NCI-H345 treated with DMSO at 0.1 percent for 48 hours (cell line): ENCODE results near the gene RPL28.
"Not testable (repeated sequence)": the region's sequence is repeated elsewhere in the genome, so short reads cannot be mapped to it uniquely, and the experiment has no call there.

Source experiments
- DNase-seq: peaks from one replicate; lab custom pipeline; 2025; ENCODE audit not compliant: unreplicated experiment; lab: John Stamatoyannopoulos, UW

Gene RPL28

DNA sequence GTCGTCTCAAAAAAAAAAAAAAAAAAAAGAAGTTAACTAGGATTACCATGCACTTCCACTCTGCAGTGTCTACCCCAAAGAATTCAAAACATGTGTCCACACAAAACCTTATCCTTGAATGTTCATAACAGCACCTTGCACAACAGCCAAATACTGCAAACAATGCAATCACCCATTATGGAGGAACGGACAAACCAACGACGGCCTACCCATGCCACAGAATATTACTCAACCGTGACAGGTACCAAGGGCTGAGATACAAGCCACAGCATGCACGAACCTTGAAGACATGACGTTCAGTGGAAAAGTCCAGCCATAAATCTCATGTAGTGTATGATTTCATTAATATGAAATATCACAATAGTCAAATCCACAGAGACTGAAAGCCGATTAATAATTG, 60.3 kb downstream of the RPL28 start:
- no peak for DNase-seq

DNA sequence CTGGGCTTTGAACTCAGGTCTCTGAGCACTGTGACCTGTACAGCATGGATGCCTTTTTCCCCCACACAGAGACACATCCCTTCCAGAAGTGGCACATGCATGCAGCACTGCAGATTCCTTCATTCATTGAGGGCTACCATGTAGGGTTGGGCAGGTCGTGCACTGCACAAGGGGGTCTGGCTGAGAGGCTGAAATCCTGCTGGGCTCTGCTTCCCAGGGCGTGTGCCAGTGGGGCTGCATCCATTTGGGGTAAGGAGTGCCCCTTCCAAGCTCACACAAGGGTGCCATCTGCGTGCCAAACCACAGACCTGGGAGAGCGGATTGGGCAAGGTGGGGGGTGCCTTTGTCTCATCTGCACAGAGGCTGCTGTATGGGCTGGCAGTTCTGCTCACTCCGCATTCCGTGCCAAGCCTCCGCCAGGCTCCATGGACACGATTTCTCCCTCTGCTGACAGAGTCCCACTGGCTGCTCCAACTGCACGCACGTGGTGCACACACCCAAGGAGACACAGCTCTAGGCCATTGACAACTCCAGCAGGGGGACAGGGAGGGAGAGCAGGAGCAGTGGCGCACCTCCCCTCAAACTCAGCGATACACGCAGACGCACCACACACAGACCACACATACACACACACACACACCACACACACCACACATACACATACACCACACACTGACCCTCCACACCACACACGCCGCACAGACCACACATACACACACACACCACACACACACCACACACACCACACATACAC, 61.9 kb downstream of the RPL28 start:
- DNase-seq = peak; percentile 69

- not testable (repeated sequence) for DNase-seq
Observed at GRCh38 chr19:55448175-55448490, 62.4 kb downstream of the RPL28 start.

DNA sequence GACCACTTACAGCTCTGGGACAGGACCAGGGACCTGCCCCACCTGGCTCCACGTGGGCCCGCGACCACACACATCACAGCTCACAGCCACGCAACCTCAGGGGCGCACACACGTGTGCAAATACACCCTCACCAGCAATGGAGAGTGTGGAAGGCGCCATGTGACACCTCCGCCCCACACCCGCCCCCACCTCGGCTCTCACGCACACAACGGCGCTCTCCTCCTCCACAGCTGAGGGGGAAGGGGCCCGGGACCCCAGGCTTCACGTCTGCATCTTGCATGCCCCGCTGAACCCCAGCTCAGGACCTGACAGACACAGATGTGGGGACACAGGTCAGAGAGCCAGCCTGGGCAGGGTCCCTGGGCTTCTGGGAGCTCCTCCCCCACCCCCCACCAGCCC, 63.7 kb downstream of the RPL28 start:
- DNase-seq = no peak

GRCh38 chr19:55451163-55451964, 65.6 kb downstream of the RPL28 start:
- DNase-seq = no peak

- DNase-seq = no peak
Observed at GRCh38 chr19:55451965-55452748, 66.4 kb downstream of the RPL28 start.
